Motor neuron (in vitro differentiated cells): Measurements from ENCODE around the gene TLE7. TPM values are rescaled to one million over a fixed set of nuclear protein-coding genes. Genes with fewer than 3 reads are reported as not detected.
A peak's percentile ranks its signal among the peaks of the same experiment; 100 is the strongest.

Experiments used
- ATAC-seq, 8 experiments: fragments of 200-7000 bp; cut with Tn5 transposase; replicated peaks in 6 of 8; 2 replicates each; pipeline ENCODE4 v1.8.0; 2021; ENCODE audit warnings: mild to moderate bottlenecking in 8 of 8, moderate library complexity in 8 of 8
- H3K27ac ChIP-seq, 2 donors: fragments of 250-450 bp; sonication (Bioruptor Pico); 2 replicates each; pipeline ENCODE4 v1.9.0; 2021; ENCODE audit warnings: antibody characterized with exemption in 2 of 2, mild to moderate bottlenecking in 2 of 2, moderate library complexity in 1 of 2
- H3K4me1 ChIP-seq, 2 donors: fragments of 250-450 bp; sonication (Bioruptor Pico); replicated peaks in 1 of 2; 2 replicates each; pipeline ENCODE4 v1.6.1; 2021; ENCODE audit warnings: antibody characterized with exemption in 2 of 2, mild to moderate bottlenecking in 2 of 2, moderate library complexity in 1 of 2
- H3K4me3 ChIP-seq, 5 donors: fragments of 250-450 bp; sonication (Bioruptor Pico); 2 replicates each; pipeline ENCODE4 v1.9.0; 2021; ENCODE audit warnings: antibody characterized with exemption in 5 of 5, mild to moderate bottlenecking in 5 of 5, moderate library complexity in 4 of 5
- WGBS, 10 experiments: fragments of 450-650 bp; shearing (Covaris generic); methylation state at CpG; one replicate each; pipeline ENCODE4 v1.0.0; 2022; 5-methylcytosine and 5-hydroxymethylcytosine counted together
- in situ Hi-C, 9 experiments: fragments of 400-800 bp; cut with MboI; loops; one replicate each; pipeline ENCODE4 v1.15.0; 2021; ENCODE audit warnings: low sequenced_read_pairs in 9 of 9, low pct_unique_long_range_greater_than_20kb in 2 of 9; ENCODE audit not compliant: unreplicated experiment in 9 of 9
- total RNA-seq, 8 experiments: library from RNA; unstranded; fragments of 300-600 nt; gene quantifications; 2 replicates each; pipeline versions ENCODE4 v1.2.3 to v1.2.4, GENCODE V29; 2022

The TLE7 gene
- under 1 TPM in 2 of 8 experiments, not detected in 6; 0.19 to 0.27 TPM for total RNA-seq

GRCh38 chr16:71442051-71442440 is at the start of gene TLE7:
TSS of gene TLE7 (minus strand) at chr16:71442054. CDS start at chr16:71433324, 8,730 bp downstream.
- H3K27ac ChIP-seq = no peak within 1 kb of the TSS
- ATAC-seq = no peak
- in situ Hi-C loops = loop anchor here in 1 of 9 experiments (25.0 kb wide), 1 partner anchor 170 kb away; no protein-coding TSS in a partner anchor
- no CpG with 5 or more reads among the region's 13 CpGs for WGBS, 10 experiments
- H3K4me3 ChIP-seq = no peak within 1 kb of the TSS
- H3K4me1 ChIP-seq = no peaks in the 10 kb centered on the region

DNA sequence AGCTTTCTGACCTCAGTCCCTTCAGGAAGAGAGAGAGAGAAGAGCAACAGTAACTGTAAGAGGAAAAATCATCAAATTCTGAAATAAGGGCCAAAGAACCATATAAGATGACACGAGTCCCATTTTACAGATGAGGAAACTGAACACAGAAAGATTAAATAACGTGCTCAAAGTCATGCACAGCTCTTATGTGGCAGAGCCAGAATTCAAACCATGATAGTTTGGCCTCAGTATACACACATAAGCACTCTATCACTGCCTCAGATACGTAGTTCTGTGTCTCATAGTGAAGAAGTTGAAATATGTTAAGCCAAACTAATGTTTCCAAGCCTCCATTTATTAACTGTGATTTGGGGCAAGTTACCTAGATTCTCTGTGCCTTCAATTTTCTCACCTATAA is 49.2 kb upstream of the TLE7 start:
- ATAC-seq = no peak
- WGBS, 10 experiments = 13 to 60% (median 37%) methylated on average over 1 to 3 of the region's 3 CpGs; no CpG with 5 or more reads in 4 of the 10 experiments
- Histone ChIP-seq H3K27ac (no peak overlapping the region), H3K4me3 (no peak overlapping the region), H3K4me1 (no peaks in the 10 kb centered on the region)
- in situ Hi-C loops = no loop called here

- in situ Hi-C loops = no loop called here
Measured at GRCh38 chr16:71490361-71490760, 48.5 kb upstream of the TLE7 start.

GRCh38 chr16:71489122-71489521 is 47.3 kb upstream of the TLE7 start, which contains the start of gene ZNF19:
TSS of gene ZNF19 (minus strand) at chr16:71489324. CDS start at chr16:71482114, 7,210 bp downstream.
- H3K4me1 ChIP-seq = no peaks in the 10 kb centered on the region
- no peak for ATAC-seq
- 70 to 100% (median 93%) methylated on average over 2 to 12 of the region's 22 CpGs; no CpG with 5 or more reads in 2 of the 10 experiments for WGBS, 10 experiments
- in situ Hi-C loops = no loop called here
- no peak within 1 kb of the TSS for H3K27ac ChIP-seq
- H3K4me3 ChIP-seq = no peak within 1 kb of the TSS

More at GRCh38 chr16:71490361-71490760, 48.5 kb upstream of the TLE7 start:
- Histone ChIP-seq H3K27ac (no peak overlapping the region), H3K4me3 (no peak overlapping the region), H3K4me1 (no peaks in the 10 kb centered on the region)
- no peak for ATAC-seq

DNA sequence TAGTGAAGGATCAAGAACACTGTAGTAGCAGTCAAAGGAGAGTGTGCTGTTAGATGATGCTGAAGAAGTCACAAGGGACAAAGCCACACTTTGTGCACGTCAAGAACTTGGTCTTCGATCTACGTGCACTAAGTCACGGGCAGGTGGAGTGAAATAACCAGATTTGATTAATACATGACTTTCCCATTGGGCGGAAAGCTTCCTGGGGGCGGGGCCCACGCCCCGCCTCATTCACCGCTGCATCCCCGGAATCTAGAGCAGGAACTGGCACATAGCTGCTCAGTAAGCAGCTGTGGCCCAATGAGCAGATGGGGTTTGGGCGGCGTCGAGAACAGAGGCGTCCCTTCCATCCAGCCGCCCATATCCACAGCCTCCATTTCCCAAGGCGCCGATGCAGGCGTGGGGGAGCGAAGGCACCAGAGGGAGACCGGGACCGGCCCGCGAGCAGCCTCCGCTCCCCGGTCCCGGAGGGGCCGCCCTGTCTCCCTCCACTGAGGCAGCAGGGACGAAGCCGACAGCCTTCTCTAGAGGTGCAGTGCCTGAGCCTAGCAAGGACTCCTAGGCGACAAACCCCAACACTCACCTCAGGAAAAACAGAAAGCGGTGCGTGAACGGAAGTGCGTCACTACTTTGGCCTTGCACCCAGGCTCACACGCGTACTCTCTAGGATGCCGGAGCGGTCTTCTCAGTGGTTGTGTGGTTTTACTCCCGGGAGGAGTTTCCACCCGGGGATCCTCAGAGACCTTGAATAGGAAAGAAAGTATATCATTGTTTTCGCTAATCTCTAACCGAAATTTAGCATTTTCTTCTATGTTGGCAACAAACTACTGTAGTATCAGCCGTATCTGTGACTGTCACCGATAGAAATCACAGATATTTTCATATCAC is 42.4 kb upstream of the TLE7 start:
- WGBS, 10 experiments = 0 to 10% (median 0%) methylated on average over 1 to 16 of the region's 44 CpGs
- peak; percentile 94 to 97 (median 96) for ATAC-seq
- Histone ChIP-seq H3K4me1 (peaks cover 0 to 7% of the 10 kb centered on the region in 2 donors), H3K27ac (peak overlapping the region; percentile 93), H3K4me3 (peak overlapping the region; percentile 78 to 96 (median 91))
- in situ Hi-C loops = no loop called here

DNA sequence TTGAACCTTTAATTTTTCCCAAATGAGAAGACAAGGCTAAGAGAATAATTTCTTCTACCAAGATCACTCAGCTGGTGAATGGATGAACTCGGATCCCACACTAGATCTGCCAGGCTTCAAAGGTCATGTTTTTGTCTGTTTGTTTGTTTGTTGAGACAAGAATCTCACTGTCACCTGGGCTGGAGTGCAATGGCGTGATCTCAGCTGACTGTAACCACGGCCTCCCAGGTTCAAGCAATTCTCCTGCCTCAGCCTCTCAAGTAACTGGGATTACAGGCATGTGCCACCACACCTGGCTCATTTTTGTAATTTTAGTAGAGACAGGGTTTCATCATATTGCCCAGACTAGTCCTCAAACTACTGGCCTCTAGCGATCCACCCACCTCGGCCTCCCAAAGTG is 40.7 kb upstream of the TLE7 start:
- in situ Hi-C loops = no loop called here
- H3K4me3 ChIP-seq = no peak overlapping the region
- peaks cover 0 to 7% of the 10 kb centered on the region in 2 donors for H3K4me1 ChIP-seq
- H3K27ac ChIP-seq = no peak overlapping the region
- 25 to 100% (median 86%) methylated on average over 1 to 5 of the region's 5 CpGs; no CpG with 5 or more reads in 1 of the 10 experiments for WGBS, 10 experiments
- ATAC-seq = no peak

GRCh38 chr16:71480956-71481355 is 39.1 kb upstream of the TLE7 start:
- no peak overlapping the region for H3K27ac ChIP-seq
- H3K4me1 ChIP-seq = peaks cover 0 to 7% of the 10 kb centered on the region in 2 donors
- 85 to 100% (median 94%) methylated on average over 2 of the region's 2 CpGs; no CpG with 5 or more reads in 5 of the 10 experiments for WGBS, 10 experiments
- in situ Hi-C loops = no loop called here
- H3K4me3 ChIP-seq = no peak overlapping the region
- ATAC-seq = no peak

- peaks cover 0 to 7% of the 10 kb centered on the region in 2 donors for H3K4me1 ChIP-seq
- no peak overlapping the region for H3K27ac ChIP-seq
- 27 to 83% (median 40%) methylated on average over 1 to 3 of the region's 3 CpGs; no CpG with 5 or more reads in 1 of the 10 experiments for WGBS, 10 experiments
- in situ Hi-C loops = no loop called here
- ATAC-seq = peak in 2 of 8 experiments; percentile 27 to 38
- no peak overlapping the region for H3K4me3 ChIP-seq
Measured at GRCh38 chr16:71479420-71479819, 37.6 kb upstream of the TLE7 start.

GRCh38 chr16:71476457-71477124 is 34.7 kb upstream of the TLE7 start:
- no peak for ATAC-seq
- in situ Hi-C loops = no loop called here
- no peak overlapping the region for H3K4me3 ChIP-seq
- 63 to 97% (median 86%) methylated on average over 2 to 4 of the region's 4 CpGs; no CpG with 5 or more reads in 4 of the 10 experiments for WGBS, 10 experiments
- no peaks in the 10 kb centered on the region for H3K4me1 ChIP-seq
- H3K27ac ChIP-seq = no peak overlapping the region

- Histone ChIP-seq H3K4me1 (no peaks in the 10 kb centered on the region), H3K4me3 (no peak overlapping the region), H3K27ac (no peak overlapping the region)
- in situ Hi-C loops = no loop called here
- WGBS, 10 experiments = 0 to 100% (median 43%) methylated on average over 1 to 3 of the region's 3 CpGs; no CpG with 5 or more reads in 2 of the 10 experiments
- peak in 1 of 8 experiments; percentile 67 for ATAC-seq
Measured at GRCh38 chr16:71474864-71475263, 33.0 kb upstream of the TLE7 start.

DNA sequence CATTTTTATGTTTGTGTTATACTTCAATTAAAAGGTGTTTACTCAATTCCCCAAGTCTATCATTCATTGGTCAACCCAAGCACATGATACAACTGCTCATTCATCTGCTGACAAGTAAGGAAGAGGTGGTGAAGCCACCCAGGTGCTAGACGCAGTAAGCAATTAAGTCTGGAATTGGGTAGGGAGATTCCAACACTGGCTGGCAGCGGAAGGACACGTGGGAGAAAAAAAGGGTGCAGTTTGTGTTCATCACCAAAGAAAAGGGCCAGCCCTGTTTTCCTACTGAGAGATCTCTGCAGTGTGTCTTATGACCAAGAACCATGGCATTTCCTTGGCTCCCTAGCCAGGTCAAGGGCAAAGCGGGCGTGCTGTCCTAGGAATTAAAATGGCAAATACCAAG is 32.0 kb upstream of the TLE7 start:
- no peak overlapping the region for H3K27ac ChIP-seq
- no peak overlapping the region for H3K4me3 ChIP-seq
- in situ Hi-C loops = no loop called here
- ATAC-seq = no peak
- 80 to 100% (median 91%) methylated on average over 1 to 5 of the region's 5 CpGs; no CpG with 5 or more reads in 1 of the 10 experiments for WGBS, 10 experiments
- no peaks in the 10 kb centered on the region for H3K4me1 ChIP-seq

DNA sequence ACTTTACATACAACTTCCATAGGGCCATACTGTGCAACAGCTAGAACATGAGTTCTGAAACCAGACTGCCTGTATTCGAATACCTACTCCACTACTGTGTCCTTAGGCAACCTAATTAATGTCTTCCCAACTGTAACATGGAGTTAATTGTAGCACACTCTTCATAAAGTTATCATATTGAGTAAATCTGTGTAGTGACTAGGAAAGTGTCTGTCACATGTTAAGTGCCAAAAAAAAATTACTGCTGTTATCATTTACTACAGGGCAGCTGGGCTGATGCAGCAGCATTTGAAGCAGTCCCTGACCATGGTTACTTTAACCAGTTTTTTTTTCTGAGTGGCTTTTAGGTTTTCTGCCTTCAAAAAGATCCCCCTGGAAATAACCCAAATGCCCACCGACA is 31.1 kb upstream of the TLE7 start:
- WGBS, 10 experiments = 40 to 100% (median 86%) methylated on average over 1 to 2 of the region's 2 CpGs; no CpG with 5 or more reads in 2 of the 10 experiments
- ATAC-seq = no peak
- Histone ChIP-seq H3K4me1 (no peaks in the 10 kb centered on the region), H3K4me3 (no peak overlapping the region), H3K27ac (no peak overlapping the region)
- in situ Hi-C loops = no loop called here

DNA sequence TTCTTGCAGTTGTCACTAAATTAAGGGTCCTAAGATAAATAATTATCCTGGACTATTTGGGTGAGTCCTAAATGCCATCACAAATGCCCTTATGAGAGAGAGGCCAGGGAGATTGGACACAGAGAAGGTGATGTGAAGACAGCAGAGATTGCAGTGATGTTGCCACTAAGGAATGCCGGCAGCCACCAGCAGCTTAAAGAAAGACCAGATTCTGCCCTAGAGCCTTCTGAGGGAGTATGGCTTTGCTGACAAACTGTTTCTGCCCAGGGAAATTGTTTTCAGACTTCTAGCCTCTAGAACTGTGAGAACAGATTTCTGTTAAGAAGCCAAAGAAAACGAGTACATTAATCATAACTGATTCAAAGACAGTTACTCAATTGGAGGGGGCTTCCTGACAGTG is 30.2 kb upstream of the TLE7 start:
- no peak for ATAC-seq
- no peak overlapping the region for H3K27ac ChIP-seq
- H3K4me1 ChIP-seq = no peaks in the 10 kb centered on the region
- 0 to 69% (median 39%) methylated on average over 1 to 2 of the region's 2 CpGs; no CpG with 5 or more reads in 4 of the 10 experiments for WGBS, 10 experiments
- in situ Hi-C loops = no loop called here
- no peak overlapping the region for H3K4me3 ChIP-seq
